CD4-positive, alpha-beta T cell treated with Interleukin-6 at 100 ng/mL for 8 hours (primary cell): ENCODE results near the gene EFNB2.

Source experiments
- DNase-seq: peaks from one replicate; pipeline ENCODE4 v3.0.0-alpha.2; 2020; ENCODE audit warnings: mixed read lengths, low spot score

The EFNB2 gene

DNA sequence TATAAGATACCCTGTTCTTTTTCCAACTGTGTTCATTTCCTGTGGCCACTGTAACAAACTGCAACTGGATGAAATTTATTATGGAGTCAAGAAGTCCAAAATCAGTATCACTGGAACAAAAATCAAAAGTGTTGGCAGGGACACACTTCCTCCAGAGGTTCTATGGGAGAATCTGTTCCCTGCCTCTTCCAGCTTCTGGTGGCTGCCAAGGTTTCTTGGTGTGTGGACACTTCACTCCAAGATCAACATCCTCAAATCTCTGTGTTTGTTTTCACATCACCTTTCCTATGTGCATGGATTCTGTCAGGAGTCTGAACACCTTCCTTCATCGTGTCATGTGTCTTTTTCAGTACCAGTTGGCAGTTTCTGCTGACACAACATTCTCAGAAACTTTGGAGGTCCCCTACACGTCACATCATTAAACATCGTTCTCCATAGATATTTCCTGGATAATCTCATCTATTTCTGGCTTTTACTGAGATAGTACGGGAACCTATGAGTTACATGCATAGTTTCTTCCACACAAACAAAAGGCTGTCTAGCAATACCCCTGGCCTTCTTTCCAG is 15.2 kb upstream of the EFNB2 start:
- no peak for DNase-seq

DNA sequence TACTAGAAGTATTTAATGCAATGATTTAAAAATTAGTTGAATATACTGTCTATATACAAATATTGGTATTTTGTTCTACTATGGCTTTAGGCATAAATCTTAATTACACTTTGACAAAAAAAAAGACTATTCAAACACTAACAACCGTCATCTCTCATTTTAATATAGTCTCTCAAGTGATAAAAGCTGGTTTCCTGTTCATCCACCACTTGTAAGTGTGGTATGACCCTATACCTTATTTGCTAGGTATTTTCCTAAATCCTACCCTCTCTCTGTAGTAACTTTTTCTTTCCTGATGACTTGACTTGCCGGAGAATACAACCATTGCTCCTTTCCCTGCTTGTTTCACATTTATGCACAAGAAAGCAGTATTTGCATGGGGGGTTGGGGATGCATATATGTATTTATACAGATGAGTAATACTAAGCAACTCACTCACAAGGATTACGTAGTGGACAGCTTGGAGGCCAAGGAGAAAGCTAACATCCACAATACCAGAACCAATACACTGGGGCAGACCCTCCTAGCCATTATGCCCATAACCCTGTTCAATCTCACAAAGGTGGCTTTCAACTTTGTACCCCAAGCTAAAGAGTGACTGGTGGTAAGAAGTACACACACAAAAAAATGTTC is 12.7 kb upstream of the EFNB2 start:
- DNase-seq: no peak

- no peak for DNase-seq
Observed at GRCh38 chr13:106541826-106542225, 6.4 kb upstream of the EFNB2 start.

DNA sequence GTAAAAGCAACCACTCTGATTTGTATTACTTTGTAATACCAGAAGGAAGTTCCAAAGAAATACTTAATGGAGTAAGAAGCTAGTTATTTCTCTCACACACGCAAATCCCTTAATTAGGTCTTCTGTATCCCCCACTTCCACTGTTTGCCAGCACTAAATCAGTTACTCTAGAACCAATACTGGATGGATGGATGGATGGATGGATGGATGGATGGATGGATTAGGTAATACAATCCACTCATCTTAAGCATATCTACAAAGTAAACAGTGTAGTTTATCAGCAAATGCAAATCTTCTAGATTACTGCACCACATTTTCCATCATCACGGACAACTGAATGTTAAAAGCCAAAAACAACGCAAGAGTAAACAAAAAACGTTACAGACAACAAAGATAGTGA is 5.2 kb upstream of the EFNB2 start:
- no peak for DNase-seq

DNA sequence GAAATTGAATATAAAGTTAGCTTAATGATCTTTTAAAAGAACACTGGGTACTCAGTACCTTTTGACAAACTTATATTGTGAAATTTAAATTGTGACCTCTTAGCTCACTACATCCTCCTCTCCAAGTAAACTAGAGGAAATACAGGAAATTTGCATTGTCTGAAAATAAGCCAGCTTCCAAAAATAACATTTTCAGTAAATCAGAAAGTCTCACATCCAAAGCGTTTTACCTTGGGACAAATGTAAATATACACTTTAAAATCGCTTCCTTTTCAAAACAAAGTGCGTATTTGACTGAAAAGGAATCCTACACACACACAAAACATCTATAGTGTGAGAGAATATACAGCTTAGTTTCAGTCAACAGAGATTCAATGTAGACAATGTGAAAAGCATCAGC is 2.1 kb upstream of the EFNB2 start:
- no peak for DNase-seq

DNA sequence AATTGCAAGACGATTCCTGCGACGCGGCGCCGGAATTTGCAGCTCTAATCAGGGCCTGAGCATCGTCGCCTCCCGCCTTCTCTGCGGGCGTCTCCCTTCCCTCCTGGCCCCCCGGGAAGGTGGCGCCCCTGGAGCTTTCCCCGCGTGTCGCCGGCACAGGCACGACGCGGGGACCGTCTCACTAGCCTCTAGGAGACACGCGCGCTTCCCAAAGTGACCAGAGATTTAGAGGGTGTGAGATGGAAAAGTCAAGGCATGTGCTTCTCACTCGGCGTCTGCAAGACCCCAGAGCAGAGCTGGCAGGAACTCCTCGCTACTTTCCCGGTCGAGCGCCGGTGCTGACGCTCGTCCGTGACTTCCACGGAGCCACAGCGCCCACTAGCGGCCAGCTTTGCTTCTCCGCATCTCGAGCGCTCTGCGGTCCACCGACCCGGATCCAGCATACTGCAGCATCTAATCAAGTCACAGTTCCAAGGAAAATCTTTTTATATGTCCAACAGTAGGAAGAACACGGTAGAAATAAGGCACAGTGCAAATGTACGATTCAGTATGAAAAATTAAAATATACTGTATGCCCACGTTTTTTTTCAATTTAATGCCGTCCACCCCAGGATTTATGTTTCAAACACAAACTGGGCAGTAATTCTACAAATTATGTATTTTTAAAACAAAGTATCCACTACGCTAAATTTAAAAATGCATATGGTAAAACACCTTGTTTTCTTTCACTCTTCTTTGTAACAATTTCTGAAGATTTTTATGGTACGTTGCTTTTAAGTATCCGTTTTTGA is 977 bp upstream of the EFNB2 start:
- DNase-seq: peak; percentile 82

DNA sequence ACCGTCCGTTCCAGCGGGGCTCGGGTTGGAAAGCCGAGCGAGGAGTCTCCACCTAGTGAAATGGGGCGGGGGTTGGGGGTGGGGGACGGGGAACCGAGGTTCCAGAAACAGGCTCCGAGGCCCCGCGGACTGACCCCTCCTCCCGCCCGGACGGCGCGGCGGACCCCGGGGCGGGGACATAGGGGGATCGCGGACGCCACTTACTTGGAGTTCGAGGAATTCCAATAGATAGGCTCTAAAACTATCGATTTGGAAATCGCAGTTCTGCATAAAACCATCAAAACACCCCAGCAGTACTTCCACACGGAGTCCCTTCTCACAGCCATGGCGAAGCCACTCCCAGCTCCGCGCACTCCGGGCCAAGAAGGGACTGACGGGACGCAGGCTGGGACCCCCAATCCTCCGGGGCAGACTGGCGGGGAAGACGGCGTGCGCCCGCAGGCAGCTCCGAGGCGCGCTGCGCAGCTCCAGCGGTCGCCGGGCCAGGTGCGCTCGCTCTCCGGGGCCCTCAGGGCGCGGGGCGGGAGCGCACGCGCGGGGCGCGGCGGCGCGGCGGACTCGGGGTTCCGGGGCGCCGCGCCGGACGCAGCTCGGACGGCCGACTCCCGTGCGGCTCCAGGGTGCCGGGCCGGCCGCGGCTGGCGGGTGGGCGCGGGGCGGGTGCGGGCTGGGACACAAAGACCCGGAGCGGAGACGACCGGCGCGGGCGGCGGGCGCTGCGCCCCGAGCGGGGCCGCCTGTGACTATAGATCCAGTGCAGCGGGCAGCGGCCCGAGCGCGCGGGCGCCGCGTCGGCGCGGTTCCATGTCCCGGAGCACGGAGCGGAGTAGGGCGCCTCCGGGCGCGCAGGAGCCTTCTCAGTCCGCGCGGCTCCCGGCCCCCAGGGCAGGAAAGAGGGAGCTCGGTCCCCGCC is 567 bp downstream of the EFNB2 start:
- DNase-seq: no peak

DNA sequence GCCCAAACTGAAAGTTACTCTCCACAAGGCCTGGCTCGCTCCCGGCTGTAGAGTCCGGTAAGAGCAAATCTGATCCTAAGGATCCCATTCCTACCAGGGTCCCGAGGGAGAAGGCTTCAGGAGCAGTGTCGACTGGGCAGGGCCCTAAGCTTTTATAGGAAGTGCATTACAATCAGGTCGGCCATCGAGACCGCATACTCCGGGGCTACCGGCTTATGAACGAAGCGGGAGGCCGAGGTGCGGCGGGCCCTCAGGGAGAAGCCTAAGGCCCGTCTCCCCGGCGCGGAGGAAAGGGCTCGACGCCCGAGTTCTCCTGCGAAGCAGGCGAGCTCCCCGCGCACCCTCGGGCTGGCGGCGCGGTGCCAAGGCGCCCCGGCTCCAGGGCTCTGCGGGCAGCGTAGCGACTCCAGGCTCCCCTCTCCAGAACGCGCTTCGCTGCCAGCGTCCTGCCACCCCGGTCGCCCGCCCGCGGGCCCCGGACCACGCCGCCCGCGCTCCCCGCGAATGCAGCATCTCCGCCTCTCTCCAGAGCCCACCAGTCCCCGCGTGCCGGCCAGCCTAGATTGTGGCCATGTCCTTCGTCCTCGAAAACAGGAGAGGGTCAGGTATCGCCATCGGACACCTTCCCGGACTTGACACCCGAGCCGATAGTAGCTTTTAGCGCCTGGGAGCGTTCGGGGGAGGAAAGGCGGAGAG is 1.4 kb downstream of the EFNB2 start:
- no peak for DNase-seq

GRCh38 chr13:106533101-106533942 is 2.1 kb downstream of the EFNB2 start:
- no peak for DNase-seq

- no peak for DNase-seq
Observed at GRCh38 chr13:106532111-106532929, 3.1 kb downstream of the EFNB2 start.

GRCh38 chr13:106530980-106531481 is 4.4 kb downstream of the EFNB2 start:
- DNase-seq: no peak

DNA sequence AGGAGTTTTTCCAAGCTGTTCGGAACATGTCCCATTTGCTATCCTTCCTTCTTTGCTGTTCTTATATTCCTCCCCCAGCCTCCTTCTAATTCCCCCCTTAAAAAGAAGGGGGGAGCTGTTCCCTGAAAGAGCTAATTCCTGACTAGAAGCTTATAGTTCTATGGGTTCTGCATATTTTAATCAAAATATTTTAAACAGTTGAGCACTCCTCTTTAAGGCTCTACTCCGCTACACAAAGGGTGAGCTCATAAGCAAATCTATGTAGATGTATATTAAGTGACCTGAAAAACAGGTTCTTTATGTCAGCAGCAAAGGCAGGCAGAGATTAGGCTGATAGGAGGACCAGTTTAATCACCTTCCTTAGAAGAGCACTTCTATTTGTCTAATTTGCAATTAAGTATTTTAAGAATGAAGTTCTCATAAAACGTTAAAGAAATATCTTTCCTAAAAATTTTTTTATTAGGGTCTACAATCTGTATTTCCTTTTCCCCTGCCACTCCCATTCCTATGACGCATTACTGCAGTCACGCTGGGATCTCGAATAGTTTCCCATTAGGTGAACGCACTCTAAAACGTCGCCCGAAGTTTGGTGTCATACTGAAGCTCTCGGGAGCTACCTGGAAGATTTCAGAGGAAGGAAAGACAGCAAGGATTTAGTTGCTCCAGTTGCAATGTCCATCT is 5.2 kb downstream of the EFNB2 start:
- no peak for DNase-seq

DNA sequence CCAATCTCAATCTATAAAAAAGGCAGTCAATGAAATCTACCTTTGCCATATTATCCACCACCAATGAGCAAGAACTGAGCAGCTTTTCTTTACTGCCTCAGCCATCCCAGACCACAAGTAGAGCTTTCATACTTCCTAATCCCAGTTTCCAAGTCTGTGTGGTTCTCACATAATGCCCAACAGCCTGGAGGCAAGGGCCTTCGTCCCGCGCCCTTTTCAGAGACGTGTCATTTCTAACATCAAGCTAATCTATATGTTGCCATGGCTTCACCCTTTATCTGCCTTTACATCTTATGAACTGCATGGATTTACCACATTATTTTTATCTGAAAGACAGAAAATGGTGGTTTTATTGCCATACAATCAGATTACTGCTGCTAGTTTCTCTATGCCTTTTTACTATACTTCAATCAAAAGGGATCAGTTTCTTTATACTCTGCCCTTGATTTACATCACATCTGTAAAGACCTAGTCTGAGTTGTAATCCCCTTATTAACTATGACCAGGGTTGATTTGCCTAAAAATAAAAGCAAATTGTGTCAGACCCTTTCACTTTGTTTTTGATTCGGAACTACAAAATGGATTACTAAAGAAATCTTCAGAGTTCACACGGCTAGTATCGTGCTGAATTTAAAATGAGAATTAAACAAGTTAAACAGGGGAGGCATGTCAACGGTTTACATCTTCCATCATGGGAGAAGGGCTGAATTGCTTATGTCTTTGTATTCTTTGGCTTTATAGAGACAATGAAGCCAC is 5.9 kb downstream of the EFNB2 start:
- no peak for DNase-seq

DNA sequence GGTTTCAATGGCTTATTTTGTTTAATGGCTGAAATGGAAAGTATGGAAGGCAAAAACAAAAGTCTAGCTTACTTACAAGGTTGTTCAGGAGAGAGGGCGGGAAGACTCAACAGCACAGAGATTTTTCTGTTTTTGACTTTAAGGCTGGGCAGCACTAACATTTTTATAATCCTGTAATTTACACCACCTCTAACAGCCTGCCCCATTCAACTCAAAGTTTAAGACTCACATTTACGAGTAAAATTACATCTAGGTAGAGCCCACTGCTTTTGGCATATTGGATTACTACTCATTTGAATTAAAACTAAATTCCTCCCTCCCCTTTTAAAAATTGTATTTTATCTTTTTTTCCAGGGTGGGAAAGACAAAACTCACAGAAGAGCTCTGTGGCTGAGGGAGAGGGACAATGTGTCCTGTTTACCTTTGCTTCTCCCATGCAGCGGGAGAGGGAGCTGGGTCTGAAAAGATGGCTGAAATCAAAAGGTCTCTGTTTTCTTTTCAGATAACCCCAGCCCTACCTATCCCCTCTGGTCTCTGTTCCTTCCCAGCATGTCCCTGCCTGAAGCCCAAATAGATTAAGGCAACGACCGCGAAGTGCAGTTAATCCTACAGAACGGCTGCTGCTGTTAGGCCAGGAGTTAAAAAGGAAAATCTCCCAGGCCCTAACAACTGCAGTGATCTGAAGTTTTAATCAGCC is 6.6 kb downstream of the EFNB2 start:
- no peak for DNase-seq

- no peak for DNase-seq
Observed at GRCh38 chr13:106527826-106528225, 7.6 kb downstream of the EFNB2 start.

- no peak for DNase-seq
Observed at GRCh38 chr13:106527445-106527801, 8.0 kb downstream of the EFNB2 start.

GRCh38 chr13:106526738-106527444 is 8.6 kb downstream of the EFNB2 start:
- no peak for DNase-seq
